HepG2 (cell line): Measurements from ENCODE around the gene CCDC196. TPM values are rescaled to one million over a fixed set of nuclear protein-coding genes. Genes with fewer than 3 reads are reported as not detected.

Source experiments
- AHR ChIP-seq: IDR thresholded peaks from 2 replicates; pipeline ENCODE4 v1.6.1; 2018; ENCODE audit warnings: missing genetic modification reagents, missing compliant biosample characterization
- ARHGAP35 ChIP-seq: sonication (generic); formaldehyde crosslinking; IDR thresholded peaks from 2 replicates; pipeline ENCODE4 v1.9.0; 2022; ENCODE audit warnings: mild to moderate bottlenecking, inconsistent platforms, moderate library complexity, missing genetic modification reagents, borderline replicate concordance
- ATM ChIP-seq: fragments of 450-650 bp; IDR thresholded peaks from 2 replicates; pipeline ENCODE4 v1.7.1; 2017; ENCODE audit warnings: mild to moderate bottlenecking, borderline replicate concordance
- CBX1 ChIP-seq: IDR thresholded peaks from one replicate; pipeline ENCODE4 v1.6.1; 2016; ENCODE audit warnings: antibody characterized with exemption, low read depth
- GTF2F1 ChIP-seq: fragments of 150-350 bp; IDR thresholded peaks from 2 replicates; pipeline ENCODE4 v1.6.1; 2014; ENCODE audit warnings: low read length
- HINFP ChIP-seq: sonication (generic); formaldehyde crosslinking; IDR thresholded peaks from 2 replicates; pipeline ENCODE4 v1.4.0; 2020; ENCODE audit warnings: low read depth, mild to moderate bottlenecking, missing genetic modification reagents
- MXI1 ChIP-seq: IDR thresholded peaks from 3 replicates; pipeline ENCODE4 v1.6.1; 2012; ENCODE audit warnings: low read depth, low read length, inconsistent platforms, borderline replicate concordance
- NKX3-1 ChIP-seq: sonication (generic); formaldehyde crosslinking; IDR thresholded peaks from 2 replicates; pipeline ENCODE4 v1.5.0; 2020; ENCODE audit warnings: missing genetic modification reagents
- SMARCC2 ChIP-seq: fragments of 450-650 bp; IDR thresholded peaks from 2 replicates; pipeline ENCODE4 v1.6.1; 2017; ENCODE audit warnings: antibody characterized with exemption, mild to moderate bottlenecking
- SNRNP70 ChIP-seq: fragments of 200-400 bp; formaldehyde crosslinking; IDR thresholded peaks from 2 replicates; pipeline ENCODE4 v1.6.1; 2017; ENCODE audit warnings: mild to moderate bottlenecking, low read depth, low read length, moderate library complexity
- TCF12 ChIP-seq, 2 experiments: fragments of 450-650 bp in 1 of 2; sonication (generic) in 1 of 2; formaldehyde crosslinking in 1 of 2; IDR thresholded peaks; 2 replicates each; pipeline versions ENCODE4 v1.6.1 to v1.8.0; 2017 to 2022; ENCODE audit warnings: antibody characterized with exemption in 1 of 2, mild to moderate bottlenecking in 1 of 2, missing genetic modification reagents in 1 of 2, moderate library complexity in 1 of 2
- TCF7 ChIP-seq: sonication (generic); IDR thresholded peaks from 2 replicates; pipeline ENCODE4 v1.6.1; 2016; ENCODE audit warnings: antibody characterized with exemption, low read depth
- XRCC5 ChIP-seq: fragments of 200-400 bp; formaldehyde crosslinking; optimal IDR thresholded peaks from 2 replicates; pipeline ENCODE3; 2017; ENCODE audit warnings: mild to moderate bottlenecking, low read length
- ZBED4 ChIP-seq: sonication (generic); formaldehyde crosslinking; IDR thresholded peaks from 2 replicates; pipeline ENCODE4 v1.4.0; 2020; ENCODE audit warnings: missing genetic modification reagents, borderline replicate concordance
- ZNF33A ChIP-seq: sonication (generic); formaldehyde crosslinking; IDR thresholded peaks from 2 replicates; pipeline ENCODE4 v1.5.1; 2020; ENCODE audit warnings: missing genetic modification reagents, mild to moderate bottlenecking, moderate library complexity, borderline replicate concordance
- ZNF33B ChIP-seq: sonication (generic); formaldehyde crosslinking; IDR thresholded peaks from 2 replicates; pipeline ENCODE4 v1.5.1; 2020; ENCODE audit warnings: mild to moderate bottlenecking, missing genetic modification reagents
- ZNF570 ChIP-seq: sonication (generic); formaldehyde crosslinking; IDR thresholded peaks from 2 replicates; pipeline ENCODE4 v1.4.0; 2020; ENCODE audit warnings: mild to moderate bottlenecking, missing genetic modification reagents, borderline replicate concordance
- ZNF713 ChIP-seq: sonication (generic); formaldehyde crosslinking; IDR thresholded peaks from 2 replicates; pipeline ENCODE4 v1.4.0; 2020; ENCODE audit warnings: mild to moderate bottlenecking, missing genetic modification reagents
- ZNF737 ChIP-seq: sonication (generic); formaldehyde crosslinking; IDR thresholded peaks from 2 replicates; pipeline ENCODE4 v1.5.0; 2020; ENCODE audit warnings: missing genetic modification reagents, mild to moderate bottlenecking, borderline replicate concordance
- ZSCAN31 ChIP-seq: sonication (generic); formaldehyde crosslinking; IDR thresholded peaks from 2 replicates; pipeline ENCODE4 v1.5.0; 2020; ENCODE audit warnings: low read depth, mild to moderate bottlenecking, missing genetic modification reagents
- polyA plus RNA-seq, 8 experiments: library from polyadenylated mRNA; depleted of rRNA in 3 of 8; stranded (reverse) in 7 of 8; unstranded in 1 of 8; fragments of >200 nt; fragmentation: Illumina TruSeq in 4 of 8; extraction: Trizol in 4 of 8; gene quantifications; 2 replicates each; pipeline versions ENCODE4 v1.2.1 to v1.2.3, GENCODE V29; 2011 to 2016; ENCODE audit warnings: low read depth in 4 of 8, missing spikeins in 1 of 8, mixed read lengths in 1 of 8; ENCODE audit not compliant: insufficient read depth in 1 of 8
- total RNA-seq, 5 experiments: library from RNA; depleted of rRNA; stranded (reverse); fragments of >200 nt; fragmentation: Illumina TruSeq; extraction: Trizol; gene quantifications; 2 replicates each; pipeline ENCODE4 v1.2.3, GENCODE V29; 2016; ENCODE audit warnings: low read depth in 1 of 5
- TF ChIP-seq, protein P1 (sequence below): sonication (generic); formaldehyde crosslinking; conservative IDR thresholded peaks from 2 replicates; pipeline ENCODE4 v1.4.0; 2020; ENCODE audit warnings: missing genetic modification reagents

Gene CCDC196
- total and polyA plus RNA-seq, 2 of the 13 experiments (the other 11 are each of a cell fraction or from before 2014, with no cell fraction given), result not detected

DNA sequence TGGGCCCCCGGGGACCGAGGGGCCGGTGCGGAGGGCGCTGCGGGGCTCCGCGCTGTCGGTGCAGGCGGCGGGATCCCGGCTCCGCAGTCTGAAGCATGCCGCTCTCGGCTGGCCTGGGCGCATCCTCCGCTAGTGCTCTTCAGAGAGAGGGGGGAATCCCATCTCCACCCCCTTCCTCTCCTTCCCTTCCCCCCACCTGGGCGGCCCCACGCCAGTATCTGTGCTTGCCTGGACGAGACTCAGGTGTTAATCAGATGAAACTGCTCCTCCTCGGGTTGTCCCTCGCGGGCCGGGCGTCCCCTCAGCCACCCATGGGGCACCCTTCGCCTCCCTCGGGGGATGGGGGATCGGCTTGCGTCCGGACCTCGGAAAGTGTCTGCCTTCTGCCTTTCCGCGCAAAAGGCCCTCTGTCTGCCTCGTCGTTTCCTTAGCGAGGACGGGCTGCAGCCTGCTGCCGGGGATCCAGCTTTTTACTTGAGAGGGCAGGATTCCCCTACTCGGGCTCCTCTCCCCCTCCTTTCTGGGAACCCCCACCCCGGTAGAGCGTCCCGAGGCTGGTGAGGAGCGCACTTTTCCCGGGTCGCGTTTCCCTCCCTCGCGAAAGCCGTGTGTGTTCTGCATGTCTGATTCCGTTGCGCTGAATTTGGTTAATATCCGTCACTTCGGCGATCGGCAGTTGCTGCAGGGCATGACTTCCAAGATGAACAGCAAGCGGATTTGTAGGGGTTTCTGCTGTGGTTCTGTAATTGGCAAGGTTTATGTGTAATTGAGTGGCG lies 22.9 kb downstream of the CCDC196 start (continued):
- TF ChIP-seq ZBED4 (no peak), ZNF737 (CRISPR knock-in tag) (no peak), ZNF713 (CRISPR knock-in tag) (0 out of 2 replicates have a peak, but pooled peaks have one; percentile 40), SMARCC2 (no peak), GTF2F1 (no peak), TCF12 (IDR thresholded peaks at IDR 0.05) (no peak), TCF12 (CRISPR knock-in tag; IDR thresholded peaks at IDR 0.05) (0 out of 2 replicates have a peak, but pooled peaks have one; percentile 2), AHR (CRISPR knock-in tag) (no peak), MXI1 (no peak), ZNF33A (CRISPR knock-in tag) (no peak), CBX1 (no peak), ARHGAP35 (CRISPR knock-in tag) (no peak), ZNF570 (CRISPR knock-in tag) (no peak), XRCC5 (no peak), SNRNP70 (no peak), ZSCAN31 (CRISPR knock-in tag) (no peak), HINFP (CRISPR knock-in tag) (no peak), NKX3-1 (no peak), TCF7 (no peak), ZNF33B (CRISPR knock-in tag) (no peak), ATM (no peak)
- TF ChIP-seq, protein P1, sequence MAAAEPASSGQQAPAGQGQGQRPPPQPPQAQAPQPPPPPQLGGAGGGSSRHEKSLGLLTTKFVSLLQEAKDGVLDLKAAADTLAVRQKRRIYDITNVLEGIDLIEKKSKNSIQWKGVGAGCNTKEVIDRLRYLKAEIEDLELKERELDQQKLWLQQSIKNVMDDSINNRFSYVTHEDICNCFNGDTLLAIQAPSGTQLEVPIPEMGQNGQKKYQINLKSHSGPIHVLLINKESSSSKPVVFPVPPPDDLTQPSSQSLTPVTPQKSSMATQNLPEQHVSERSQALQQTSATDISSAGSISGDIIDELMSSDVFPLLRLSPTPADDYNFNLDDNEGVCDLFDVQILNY (CRISPR knock-in tag), result no peak
